Measurements from ENCODE around the gene ETNK2. TPM values are rescaled to one million over a fixed set of nuclear protein-coding genes. Genes with fewer than 3 reads are reported as not detected.

Gene ETNK2
- total RNA-seq, 4 donors from 2014 or later, result 0.66 to 3.1 (median 2.3) TPM

DNA sequence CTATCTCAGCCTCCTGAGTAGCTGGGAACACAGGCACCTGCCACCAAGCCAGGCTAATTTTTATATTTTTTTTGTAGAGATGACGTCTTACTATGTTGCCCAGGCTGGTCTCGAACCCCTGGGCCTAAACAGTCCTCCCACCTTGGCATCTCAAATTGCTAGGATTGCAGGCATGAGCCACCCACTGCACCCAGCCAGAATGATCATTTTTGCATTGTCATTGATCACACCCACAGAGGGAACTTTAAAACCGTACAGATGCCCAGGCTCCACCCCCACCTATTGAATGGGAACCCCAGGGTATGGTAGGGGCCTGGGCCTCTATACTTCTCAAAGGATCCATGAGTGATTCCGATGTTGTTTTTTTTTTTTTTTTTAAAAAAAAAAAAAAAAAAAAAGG lies 36.7 kb downstream of the ETNK2 start:
- no peak for TF ChIP-seq POLR2A (IDR thresholded peaks at IDR 0.05)
- TF ChIP-seq, protein P1, sequence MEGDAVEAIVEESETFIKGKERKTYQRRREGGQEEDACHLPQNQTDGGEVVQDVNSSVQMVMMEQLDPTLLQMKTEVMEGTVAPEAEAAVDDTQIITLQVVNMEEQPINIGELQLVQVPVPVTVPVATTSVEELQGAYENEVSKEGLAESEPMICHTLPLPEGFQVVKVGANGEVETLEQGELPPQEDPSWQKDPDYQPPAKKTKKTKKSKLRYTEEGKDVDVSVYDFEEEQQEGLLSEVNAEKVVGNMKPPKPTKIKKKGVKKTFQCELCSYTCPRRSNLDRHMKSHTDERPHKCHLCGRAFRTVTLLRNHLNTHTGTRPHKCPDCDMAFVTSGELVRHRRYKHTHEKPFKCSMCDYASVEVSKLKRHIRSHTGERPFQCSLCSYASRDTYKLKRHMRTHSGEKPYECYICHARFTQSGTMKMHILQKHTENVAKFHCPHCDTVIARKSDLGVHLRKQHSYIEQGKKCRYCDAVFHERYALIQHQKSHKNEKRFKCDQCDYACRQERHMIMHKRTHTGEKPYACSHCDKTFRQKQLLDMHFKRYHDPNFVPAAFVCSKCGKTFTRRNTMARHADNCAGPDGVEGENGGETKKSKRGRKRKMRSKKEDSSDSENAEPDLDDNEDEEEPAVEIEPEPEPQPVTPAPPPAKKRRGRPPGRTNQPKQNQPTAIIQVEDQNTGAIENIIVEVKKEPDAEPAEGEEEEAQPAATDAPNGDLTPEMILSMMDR (IDR thresholded peaks at IDR 0.05 in 4 of 5, conservative IDR thresholded peaks at IDR 0.05 in 1 of 5), result no peak
- H3K4me3 ChIP-seq, result no peak overlapping the region
- H3K27ac ChIP-seq, result no peak overlapping the region
- DNase-seq, result no peak
- in situ Hi-C loops (cut with MboI; ENCODE audit: low sequenced_read_pairs in 4 of 4) (no loop called here), intact Hi-C loops (cut with DNase I; ENCODE audit: low total_unique reads) (no loop called here)
- no peaks in the 10 kb centered on the region for H3K27me3 ChIP-seq
- H3K36me3 ChIP-seq, result peaks cover 0 to 24% of the 10 kb centered on the region in 2 donors
- H3K4me1 ChIP-seq, result peaks cover 7 to 12% of the 10 kb centered on the region in 2 donors
- ATAC-seq, result no peak
- no peaks in the 10 kb centered on the region for H3K9me3 ChIP-seq

DNA sequence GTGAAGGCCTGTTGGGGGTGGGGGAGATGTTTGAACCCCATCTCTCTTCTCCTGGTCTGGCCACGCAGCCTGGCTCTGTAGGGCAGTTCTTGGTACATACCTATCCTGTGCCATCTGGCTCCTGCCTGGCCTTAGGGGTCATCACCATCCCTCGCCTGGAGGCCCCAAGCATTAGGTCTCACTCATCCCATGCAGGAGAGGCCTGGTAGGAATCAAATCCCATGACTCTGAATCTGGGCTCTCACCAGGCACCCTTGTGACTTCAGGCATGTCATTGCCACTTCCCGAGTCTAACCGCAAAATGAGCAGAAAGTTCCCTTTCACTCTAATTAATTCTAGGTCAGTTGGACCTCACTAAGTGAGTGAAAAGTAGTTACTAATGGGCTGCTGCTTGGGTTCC lies 37.2 kb downstream of the ETNK2 start:
- ATAC-seq, result peak in 1 of 2 donors; percentile 12
- Histone ChIP-seq H3K4me3 (no peak overlapping the region), H3K36me3 (peaks cover 0 to 24% of the 10 kb centered on the region in 2 donors), H3K27ac (no peak overlapping the region), H3K9me3 (no peaks in the 10 kb centered on the region), H3K4me1 (peaks cover 7 to 12% of the 10 kb centered on the region in 2 donors), H3K27me3 (no peaks in the 10 kb centered on the region)
- intact Hi-C loops (cut with DNase I; ENCODE audit: low total_unique reads), result no loop called here
- no peak for DNase-seq
- TF ChIP-seq POLR2A (IDR thresholded peaks at IDR 0.05), result no peak
- TF ChIP-seq, protein P1 (IDR thresholded peaks at IDR 0.05 in 4 of 5, conservative IDR thresholded peaks at IDR 0.05 in 1 of 5), result no peak
- in situ Hi-C loops (cut with MboI; ENCODE audit: low sequenced_read_pairs in 4 of 4), result no loop called here

DNA sequence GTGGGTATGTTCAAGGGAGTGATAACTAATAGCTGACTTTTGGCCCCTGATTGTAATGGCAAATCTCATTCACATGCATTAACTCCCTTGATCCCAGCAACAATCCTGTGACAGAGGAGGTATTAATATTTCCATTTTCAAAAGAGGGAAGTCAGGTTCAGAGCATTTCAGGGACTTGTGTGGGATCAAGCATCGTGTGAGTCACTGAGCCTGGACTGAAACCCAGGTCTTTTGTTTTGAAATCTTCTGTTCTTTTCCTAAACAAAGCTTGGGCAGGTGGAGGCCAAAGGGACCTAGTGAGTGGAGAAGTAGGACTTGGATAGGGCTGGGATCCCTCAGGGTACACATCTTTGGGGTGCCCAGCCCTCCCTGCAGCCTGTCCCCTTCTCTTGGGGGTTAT lies 37.9 kb downstream of the ETNK2 start:
- Histone ChIP-seq H3K4me3 (no peak overlapping the region), H3K36me3 (peaks cover 0 to 20% of the 10 kb centered on the region in 2 donors), H3K9me3 (no peaks in the 10 kb centered on the region), H3K4me1 (peaks cover 13 to 18% of the 10 kb centered on the region in 2 donors), H3K27me3 (no peaks in the 10 kb centered on the region), H3K27ac (no peak overlapping the region)
- TF ChIP-seq, protein P1 (IDR thresholded peaks at IDR 0.05 in 4 of 5, conservative IDR thresholded peaks at IDR 0.05 in 1 of 5), result no peak
- TF ChIP-seq POLR2A (IDR thresholded peaks at IDR 0.05), result no peak
- intact Hi-C loops (cut with DNase I; ENCODE audit: low total_unique reads) (no loop called here), in situ Hi-C loops (cut with MboI; ENCODE audit: low sequenced_read_pairs in 4 of 4) (no loop called here)
- ATAC-seq (no peak), DNase-seq (no peak)

DNA sequence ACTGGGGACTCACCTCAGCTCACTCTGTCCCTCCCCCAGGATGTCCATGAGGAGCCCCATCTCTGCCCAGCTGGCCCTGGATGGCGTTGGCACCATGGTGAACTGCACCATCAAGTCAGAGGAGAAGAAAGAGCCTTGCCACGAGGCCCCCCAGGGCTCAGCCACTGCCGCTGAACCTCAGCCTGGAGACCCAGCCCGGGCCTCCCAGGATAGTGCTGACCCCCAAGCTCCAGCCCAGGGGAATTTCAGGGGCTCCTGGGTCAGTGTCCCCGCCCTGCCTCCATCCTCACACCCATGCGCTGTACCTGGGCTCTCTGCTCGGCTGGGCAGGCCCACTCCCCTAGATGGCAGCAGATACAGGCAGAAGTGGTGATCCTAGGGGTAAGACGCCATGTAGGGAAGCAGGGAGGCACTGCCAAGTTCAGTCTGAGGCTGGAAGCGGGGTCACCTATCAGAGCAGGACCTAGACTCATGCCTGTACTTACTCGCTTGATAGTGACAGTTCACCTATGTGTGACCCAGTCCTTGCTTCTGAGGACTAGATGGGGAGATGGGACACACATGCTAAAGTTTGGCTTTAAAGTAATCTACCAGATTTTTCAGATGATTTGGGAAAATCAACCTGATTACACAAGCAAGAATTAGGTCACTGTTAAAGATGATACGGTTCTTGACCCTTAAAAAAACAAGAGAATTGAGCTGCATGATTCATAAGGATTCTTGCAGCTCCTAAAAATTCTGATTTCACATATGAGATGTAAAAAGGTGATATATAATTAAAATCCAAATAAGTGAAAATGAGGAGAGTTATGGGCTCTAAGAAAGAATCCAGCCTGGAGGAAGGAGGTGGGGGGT lies 38.7 kb downstream of the ETNK2 start:
- H3K36me3 ChIP-seq, result peaks cover 0 to 20% of the 10 kb centered on the region in 2 donors
- ATAC-seq (no peak), DNase-seq (no peak)
- no peak for TF ChIP-seq POLR2A (IDR thresholded peaks at IDR 0.05)
- TF ChIP-seq, protein P1 (IDR thresholded peaks at IDR 0.05 in 4 of 5, conservative IDR thresholded peaks at IDR 0.05 in 1 of 5), result no peak
- H3K27me3 ChIP-seq, result no peaks in the 10 kb centered on the region
- no peak overlapping the region for H3K4me3 ChIP-seq
- H3K9me3 ChIP-seq, result no peaks in the 10 kb centered on the region
- H3K4me1 ChIP-seq, result peaks cover 21% of the 10 kb centered on the region in 2 donors
- in situ Hi-C loops (cut with MboI; ENCODE audit: low sequenced_read_pairs in 4 of 4), result no loop called here
- intact Hi-C loops (cut with DNase I; ENCODE audit: low total_unique reads), result no loop called here
- H3K27ac ChIP-seq, result no peak overlapping the region
